ENCODE measurements around the gene ACSS1. TPM values are rescaled to one million over a fixed set of nuclear protein-coding genes. Genes with fewer than 3 reads are reported as not detected.

ACSS1 gene
- total RNA-seq, 1 experiment from 2014 or later: not detected

- DNase-seq: no peak
- Histone ChIP-seq H3K27me3 (ENCODE audit: control insufficient read depth, insufficient read depth, low read length) (no peaks in the 10 kb centered on the region), H3K36me3 (replicated peaks; ENCODE audit: control insufficient read depth, insufficient read depth, low read length) (no peaks in the 10 kb centered on the region), H3K4me3 (ENCODE audit: insufficient read depth, low read depth, low read length) (no peak overlapping the region)
Observed at GRCh38 chr20:25038591-25039015, 19.3 kb downstream of the ACSS1 start.

GRCh38 chr20:25038103-25038410 is 19.9 kb downstream of the ACSS1 start:
- H3K4me3 ChIP-seq (ENCODE audit: insufficient read depth, low read depth, low read length): no peak overlapping the region
- H3K36me3 ChIP-seq (replicated peaks; ENCODE audit: control insufficient read depth, insufficient read depth, low read length): no peaks in the 10 kb centered on the region
- no peak for DNase-seq
- no peaks in the 10 kb centered on the region; the same call in 1 of the 2 replicates for H3K27me3 ChIP-seq (ENCODE audit: control insufficient read depth, insufficient read depth, low read length)

- H3K4me3 ChIP-seq (ENCODE audit: insufficient read depth, low read depth, low read length): no peak overlapping the region
- no peaks in the 10 kb centered on the region; the same call in 1 of the 2 replicates for H3K27me3 ChIP-seq (ENCODE audit: control insufficient read depth, insufficient read depth, low read length)
- no peak for DNase-seq
- no peaks in the 10 kb centered on the region for H3K36me3 ChIP-seq (replicated peaks; ENCODE audit: control insufficient read depth, insufficient read depth, low read length)
Observed at GRCh38 chr20:25037288-25038102, 20.4 kb downstream of the ACSS1 start.

GRCh38 chr20:25036331-25036936 is 21.5 kb downstream of the ACSS1 start:
- no peaks in the 10 kb centered on the region for H3K36me3 ChIP-seq (replicated peaks; ENCODE audit: control insufficient read depth, insufficient read depth, low read length)
- H3K4me3 ChIP-seq (ENCODE audit: insufficient read depth, low read depth, low read length): no peak overlapping the region
- DNase-seq: no peak
- no peaks in the 10 kb centered on the region; the same call in 1 of the 2 replicates for H3K27me3 ChIP-seq (ENCODE audit: control insufficient read depth, insufficient read depth, low read length)

- DNase-seq: no peak
- no peaks in the 10 kb centered on the region; the same call in 1 of the 2 replicates for H3K27me3 ChIP-seq (ENCODE audit: control insufficient read depth, insufficient read depth, low read length)
Observed at GRCh38 chr20:25035921-25036320, 22.0 kb downstream of the ACSS1 start.

GRCh38 chr20:25033924-25034300 is 24.0 kb downstream of the ACSS1 start:
- Histone ChIP-seq H3K4me3 (ENCODE audit: insufficient read depth, low read depth, low read length) (no peak overlapping the region), H3K36me3 (replicated peaks; ENCODE audit: control insufficient read depth, insufficient read depth, low read length) (no peaks in the 10 kb centered on the region), H3K27me3 (ENCODE audit: control insufficient read depth, insufficient read depth, low read length) (no peaks in the 10 kb centered on the region; the same call in 1 of the 2 replicates)
- no peak for DNase-seq

More at GRCh38 chr20:25035921-25036320, 22.0 kb downstream of the ACSS1 start:
- no peak overlapping the region for H3K4me3 ChIP-seq (ENCODE audit: insufficient read depth, low read depth, low read length)
- H3K36me3 ChIP-seq (replicated peaks; ENCODE audit: control insufficient read depth, insufficient read depth, low read length): no peaks in the 10 kb centered on the region

GRCh38 chr20:25033265-25033923 is 24.5 kb downstream of the ACSS1 start:
- H3K36me3 ChIP-seq (replicated peaks; ENCODE audit: control insufficient read depth, insufficient read depth, low read length): no peaks in the 10 kb centered on the region
- no peaks in the 10 kb centered on the region; the same call in 1 of the 2 replicates for H3K27me3 ChIP-seq (ENCODE audit: control insufficient read depth, insufficient read depth, low read length)
- DNase-seq: no peak
- H3K4me3 ChIP-seq (ENCODE audit: insufficient read depth, low read depth, low read length): no peak overlapping the region

GRCh38 chr20:25032478-25033264 is 25.3 kb downstream of the ACSS1 start:
- peak; percentile 77 for DNase-seq
- Histone ChIP-seq H3K27me3 (ENCODE audit: control insufficient read depth, insufficient read depth, low read length) (no peaks in the 10 kb centered on the region; the same call in 1 of the 2 replicates), H3K36me3 (replicated peaks; ENCODE audit: control insufficient read depth, insufficient read depth, low read length) (no peaks in the 10 kb centered on the region), H3K4me3 (ENCODE audit: insufficient read depth, low read depth, low read length) (no peak overlapping the region)

- Histone ChIP-seq H3K4me3 (ENCODE audit: insufficient read depth, low read depth, low read length) (no peak overlapping the region), H3K36me3 (replicated peaks; ENCODE audit: control insufficient read depth, insufficient read depth, low read length) (no peaks in the 10 kb centered on the region), H3K27me3 (ENCODE audit: control insufficient read depth, insufficient read depth, low read length) (no peaks in the 10 kb centered on the region; the same call in 1 of the 2 replicates)
- DNase-seq: no peak
Observed at GRCh38 chr20:25032065-25032477, 25.9 kb downstream of the ACSS1 start.

GRCh38 chr20:25031241-25031640 is 26.7 kb downstream of the ACSS1 start:
- Histone ChIP-seq H3K27me3 (ENCODE audit: control insufficient read depth, insufficient read depth, low read length) (no peaks in the 10 kb centered on the region; the same call in 1 of the 2 replicates), H3K4me3 (ENCODE audit: insufficient read depth, low read depth, low read length) (no peak overlapping the region), H3K36me3 (replicated peaks; ENCODE audit: control insufficient read depth, insufficient read depth, low read length) (no peaks in the 10 kb centered on the region)
- DNase-seq: no peak

GRCh38 chr20:25030649-25031207 is 27.2 kb downstream of the ACSS1 start:
- Histone ChIP-seq H3K4me3 (ENCODE audit: insufficient read depth, low read depth, low read length) (no peak overlapping the region), H3K36me3 (replicated peaks; ENCODE audit: control insufficient read depth, insufficient read depth, low read length) (no peaks in the 10 kb centered on the region), H3K27me3 (ENCODE audit: control insufficient read depth, insufficient read depth, low read length) (no peaks in the 10 kb centered on the region; the same call in 1 of the 2 replicates)
- no peak for DNase-seq

GRCh38 chr20:25030007-25030648 is 27.8 kb downstream of the ACSS1 start:
- DNase-seq: no peak
- H3K36me3 ChIP-seq (replicated peaks; ENCODE audit: control insufficient read depth, insufficient read depth, low read length): no peaks in the 10 kb centered on the region
- H3K4me3 ChIP-seq (ENCODE audit: insufficient read depth, low read depth, low read length): no peak overlapping the region
- H3K27me3 ChIP-seq (ENCODE audit: control insufficient read depth, insufficient read depth, low read length): no peaks in the 10 kb centered on the region; the same call in 1 of the 2 replicates

GRCh38 chr20:25025986-25026605 is 31.8 kb downstream of the ACSS1 start:
- no peak overlapping the region for H3K4me3 ChIP-seq (ENCODE audit: insufficient read depth, low read depth, low read length)
- H3K27me3 ChIP-seq (ENCODE audit: control insufficient read depth, insufficient read depth, low read length): no peaks in the 10 kb centered on the region
- no peaks in the 10 kb centered on the region for H3K36me3 ChIP-seq (replicated peaks; ENCODE audit: control insufficient read depth, insufficient read depth, low read length)
- DNase-seq: no peak

Data from H7 (cell line).